DMS53 treated with DMSO at 0.1 percent for 48 hours (cell line): ENCODE results near the gene KDM1A.
"Not testable (repeated sequence)": the region's sequence is repeated elsewhere in the genome, so short reads cannot be mapped to it uniquely, and the experiment has no call there.

Experiments used
- DNase-seq: peaks from one replicate; lab custom pipeline; 2025; ENCODE audit not compliant: unreplicated experiment; lab: John Stamatoyannopoulos, UW

Gene KDM1A

GRCh38 chr1:23010025-23010424 is 9.2 kb upstream of the KDM1A start:
- not testable (repeated sequence) for DNase-seq

GRCh38 chr1:23013657-23014056 is 5.6 kb upstream of the KDM1A start:
- peak; percentile 72 for DNase-seq

GRCh38 chr1:23018661-23019093 is 591 bp upstream of the KDM1A start:
- DNase-seq = no peak

GRCh38 chr1:23019863-23020625 is 776 bp downstream of the KDM1A start:
- no peak for DNase-seq

GRCh38 chr1:23020706-23021405 is 1.6 kb downstream of the KDM1A start:
- DNase-seq = no peak

GRCh38 chr1:23021834-23022233 is 2.6 kb downstream of the KDM1A start:
- DNase-seq = no peak

- no peak for DNase-seq
Measured at GRCh38 chr1:23023174-23023845, 4.0 kb downstream of the KDM1A start.

- no peak for DNase-seq
Measured at GRCh38 chr1:23026568-23026967, 7.3 kb downstream of the KDM1A start.

GRCh38 chr1:23027352-23027907 is 8.2 kb downstream of the KDM1A start:
- DNase-seq = no peak

- no peak for DNase-seq
Measured at GRCh38 chr1:23029337-23029736, 10.1 kb downstream of the KDM1A start.

- no peak for DNase-seq
Measured at GRCh38 chr1:23035823-23036452, 16.7 kb downstream of the KDM1A start.

GRCh38 chr1:23037081-23037740 is 17.9 kb downstream of the KDM1A start:
- DNase-seq = no peak

GRCh38 chr1:23039308-23039826 is 20.1 kb downstream of the KDM1A start:
- no peak for DNase-seq

- DNase-seq = no peak
Measured at GRCh38 chr1:23040509-23040908, 21.2 kb downstream of the KDM1A start.

- no peak for DNase-seq
Measured at GRCh38 chr1:23044035-23044434, 24.8 kb downstream of the KDM1A start.

GRCh38 chr1:23050201-23050600 is 30.9 kb downstream of the KDM1A start:
- no peak for DNase-seq

- DNase-seq = no peak
Measured at GRCh38 chr1:23051290-23051909, 32.1 kb downstream of the KDM1A start.

- DNase-seq = no peak
Measured at GRCh38 chr1:23057301-23057700, 38.0 kb downstream of the KDM1A start.

- no peak for DNase-seq
Measured at GRCh38 chr1:23062271-23062670, 43.0 kb downstream of the KDM1A start.

- no peak for DNase-seq
Measured at GRCh38 chr1:23065385-23065784, 46.1 kb downstream of the KDM1A start.
